Spleen (tissue), 7 donors: ENCODE measurements around the gene CLCN7.

ENCODE experiments used
- POLR2A ChIP-seq, 3 donors: fragments of 450-650 bp; IDR thresholded peaks; one replicate each; pipeline ENCODE4 v1.5.1; 2017; ENCODE audit warnings: antibody characterized with exemption in 3 of 3, mild to moderate bottlenecking in 1 of 3
- POLR2AphosphoS5 ChIP-seq, 3 donors: sonication (generic); formaldehyde crosslinking; IDR thresholded peaks; one replicate each; pipeline ENCODE4 v1.5.1; 2017; ENCODE audit warnings: antibody characterized with exemption in 3 of 3
- TF ChIP-seq, protein P1 (sequence below), 11 experiments: fragments of 200-600 bp in 7 of 11; fragments of 450-650 bp in 4 of 11; sonication (generic) in 4 of 11; IDR thresholded peaks in 8 of 11; conservative IDR thresholded peaks in 3 of 11; 1 replicate in 7 of 11; 2 replicates in 4 of 11; pipeline versions ENCODE4 v1.4.0 to v1.8.0; 2016 to 2021; ENCODE audit warnings: antibody characterized with exemption in 11 of 11, inconsistent platforms in 4 of 11, mild to moderate bottlenecking in 1 of 11
- donor health status: DM: no; HTN: no; CAD: no; lungs with moderate emphysema.
- donor health status: DM: no; HTN: no; CAD: no.
- donor health status: DM: no; HTN: no; CAD: no.

DNA sequence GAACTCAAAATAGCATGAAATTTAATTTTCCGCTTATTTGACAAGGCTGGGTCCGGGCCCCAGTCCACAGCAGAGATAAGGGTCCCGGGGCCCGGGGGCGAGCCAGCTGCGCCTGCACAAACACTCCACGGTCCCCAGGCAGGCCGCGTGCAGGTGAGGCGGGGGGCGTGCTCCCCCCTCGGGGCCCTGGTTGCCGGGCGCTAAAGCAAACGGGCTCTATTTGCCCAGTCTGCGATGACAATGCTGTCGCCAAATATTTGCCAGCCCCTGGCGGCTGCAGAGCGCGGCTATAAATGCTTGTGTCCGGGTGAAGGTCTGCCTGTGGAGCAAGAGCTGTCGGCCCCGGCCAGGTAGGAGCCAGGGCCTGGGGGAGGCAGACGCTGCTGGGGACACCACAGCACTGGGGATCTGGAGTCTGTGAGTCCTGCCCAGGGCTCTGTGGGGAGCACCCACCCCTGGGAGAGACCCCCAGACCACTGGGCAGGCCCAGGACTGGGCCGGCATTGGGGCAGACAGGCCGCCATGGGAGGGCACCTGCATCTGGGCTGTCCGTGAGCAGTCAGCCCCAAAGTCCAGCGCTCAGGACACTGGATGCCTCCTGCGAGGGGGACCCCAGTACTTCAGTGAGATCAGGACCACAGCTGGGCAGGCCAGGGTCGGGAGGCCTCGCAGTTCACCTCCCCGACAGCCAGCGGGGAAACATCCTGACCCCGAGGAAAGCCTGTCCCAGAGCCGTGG is 43.9 kb downstream of the CLCN7 start, which contains the start of gene PERCC1:
- TF ChIP-seq, protein P1, sequence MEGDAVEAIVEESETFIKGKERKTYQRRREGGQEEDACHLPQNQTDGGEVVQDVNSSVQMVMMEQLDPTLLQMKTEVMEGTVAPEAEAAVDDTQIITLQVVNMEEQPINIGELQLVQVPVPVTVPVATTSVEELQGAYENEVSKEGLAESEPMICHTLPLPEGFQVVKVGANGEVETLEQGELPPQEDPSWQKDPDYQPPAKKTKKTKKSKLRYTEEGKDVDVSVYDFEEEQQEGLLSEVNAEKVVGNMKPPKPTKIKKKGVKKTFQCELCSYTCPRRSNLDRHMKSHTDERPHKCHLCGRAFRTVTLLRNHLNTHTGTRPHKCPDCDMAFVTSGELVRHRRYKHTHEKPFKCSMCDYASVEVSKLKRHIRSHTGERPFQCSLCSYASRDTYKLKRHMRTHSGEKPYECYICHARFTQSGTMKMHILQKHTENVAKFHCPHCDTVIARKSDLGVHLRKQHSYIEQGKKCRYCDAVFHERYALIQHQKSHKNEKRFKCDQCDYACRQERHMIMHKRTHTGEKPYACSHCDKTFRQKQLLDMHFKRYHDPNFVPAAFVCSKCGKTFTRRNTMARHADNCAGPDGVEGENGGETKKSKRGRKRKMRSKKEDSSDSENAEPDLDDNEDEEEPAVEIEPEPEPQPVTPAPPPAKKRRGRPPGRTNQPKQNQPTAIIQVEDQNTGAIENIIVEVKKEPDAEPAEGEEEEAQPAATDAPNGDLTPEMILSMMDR (IDR thresholded peaks at IDR 0.05 in 8 of 11, conservative IDR thresholded peaks at IDR 0.05 in 3 of 11) = no peak
- TF ChIP-seq POLR2AphosphoS5 (IDR thresholded peaks at IDR 0.05) (no peak), POLR2A (IDR thresholded peaks at IDR 0.05) (no peak)
